Neural progenitor cell (in vitro differentiated cells): ENCODE measurements around the gene LAMB1. TPM values are rescaled to one million over a fixed set of nuclear protein-coding genes. Genes with fewer than 3 reads are reported as not detected.

Experiments
- DNase-seq: peaks from one replicate; pipeline ENCODE4 v3.0.0-alpha.2; 2016; ENCODE audit warnings: low spot score
- H2AFZ ChIP-seq: fragments of 200-600 bp; sonication (generic); replicated peaks from 2 replicates; pipeline ENCODE4 v1.6.1; 2016; ENCODE audit warnings: antibody characterized with exemption
- H3F3A ChIP-seq: fragments of 200-600 bp; sonication (generic); 2 replicates; pipeline ENCODE4 v1.6.1; 2016; ENCODE audit warnings: antibody characterized with exemption, low read depth
- H3K27ac ChIP-seq: fragments of 200-600 bp; sonication (generic); 2 replicates; pipeline ENCODE4 v1.5.1; 2016; ENCODE audit warnings: mild to moderate bottlenecking
- H3K27me3 ChIP-seq: fragments of 200-600 bp; sonication (generic); 2 replicates; pipeline ENCODE4 v1.6.1; 2016; ENCODE audit warnings: mild to moderate bottlenecking, moderate library complexity
- H3K36me3 ChIP-seq: fragments of 200-600 bp; sonication (generic); 2 replicates; pipeline ENCODE4 v1.5.1; 2016
- H3K4me1 ChIP-seq: fragments of 200-600 bp; sonication (generic); 2 replicates; pipeline ENCODE4 v1.6.1; 2016; ENCODE audit warnings: mixed run types
- H3K4me2 ChIP-seq: fragments of 200-600 bp; sonication (generic); 2 replicates; pipeline ENCODE4 v1.6.1; 2016
- H3K4me3 ChIP-seq: fragments of 200-600 bp; sonication (generic); 2 replicates; pipeline ENCODE4 v1.5.1; 2016
- H3K79me2 ChIP-seq: fragments of 200-600 bp; sonication (generic); 2 replicates; pipeline ENCODE4 v1.6.1; 2016; ENCODE audit warnings: low read depth
- H3K9ac ChIP-seq: fragments of 200-600 bp; sonication (generic); 2 replicates; pipeline ENCODE4 v1.6.1; 2016
- H3K9me3 ChIP-seq: fragments of 200-600 bp; sonication (generic); 2 replicates; pipeline ENCODE4 v1.5.1; 2016; ENCODE audit warnings: low read depth
- H4K20me1 ChIP-seq: fragments of 200-600 bp; sonication (generic); 2 replicates; pipeline ENCODE4 v1.6.1; 2016; ENCODE audit warnings: low read depth
- H3K27ac Mint-ChIP-seq: 3 replicates; pipeline ENCODE4 v1.8.0; 2021; ENCODE audit warnings: mixed read lengths
- H3K27me3 Mint-ChIP-seq: 2 replicates; pipeline ENCODE4 v1.8.0; 2022; ENCODE audit warnings: low read depth, mild to moderate bottlenecking, inconsistent platforms, moderate library complexity, mixed read lengths; ENCODE audit not compliant: insufficient read depth
- H3K36me3 Mint-ChIP-seq: 3 replicates; pipeline ENCODE4 v1.8.0; 2021; ENCODE audit warnings: mixed read lengths
- H3K4me1 Mint-ChIP-seq: 3 replicates; pipeline ENCODE4 v1.8.0; 2021; ENCODE audit warnings: mixed read lengths
- H3K4me3 Mint-ChIP-seq: 3 replicates; pipeline ENCODE4 v1.8.0; 2021; ENCODE audit warnings: mild to moderate bottlenecking, moderate library complexity, mixed read lengths
- H3K9me3 Mint-ChIP-seq: 3 replicates; pipeline ENCODE4 v1.8.0; 2020; ENCODE audit warnings: mixed read lengths
- EZH2 ChIP-seq: fragments of 200-600 bp; sonication (generic); IDR thresholded peaks from 2 replicates; pipeline ENCODE4 v1.6.1; 2017; ENCODE audit warnings: antibody characterized with exemption, mild to moderate bottlenecking, moderate library complexity
- EZH2phosphoT487 ChIP-seq: fragments of 200-600 bp; sonication (generic); IDR thresholded peaks from 2 replicates; pipeline ENCODE4 v1.6.1; 2017; ENCODE audit warnings: antibody characterized with exemption
- total RNA-seq: library from RNA; depleted of rRNA; stranded (reverse); fragments of >200 nt; gene quantifications from 2 replicates; pipeline ENCODE4 v1.2.3, GENCODE V29; 2015; ENCODE audit warnings: low replicate concordance
- TF ChIP-seq, protein P1 (sequence below): fragments of 200-600 bp; sonication (generic); IDR thresholded peaks from 2 replicates; pipeline ENCODE4 v1.5.1; 2017; ENCODE audit warnings: antibody characterized with exemption, mild to moderate bottlenecking

The LAMB1 gene
- total RNA-seq, 1 donor from 2014 or later, result 87.7 TPM

DNA sequence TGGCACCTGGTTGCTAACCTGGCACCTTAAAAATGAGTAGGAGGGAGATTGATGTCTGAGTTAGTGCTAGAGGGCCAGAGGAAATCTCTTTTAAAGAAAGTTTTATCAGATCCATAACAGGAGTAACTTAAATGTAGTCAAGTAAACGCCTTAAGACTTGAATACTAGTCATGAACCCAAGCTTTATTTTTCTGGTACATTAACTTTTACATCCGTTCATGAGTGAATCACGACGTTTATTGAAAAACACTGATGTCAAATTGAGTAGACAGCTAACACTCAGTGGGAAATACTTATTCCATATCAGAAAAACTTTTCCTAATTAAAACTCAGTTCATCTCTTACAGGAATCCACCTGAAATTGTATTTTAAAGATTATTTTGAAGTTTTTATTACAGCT lies 6.9 kb upstream of the LAMB1 start:
- H3K36me3 Mint-ChIP-seq, result no peaks in the 10 kb centered on the region
- no peak overlapping the region for H3K4me3 Mint-ChIP-seq
- Histone ChIP-seq H3K4me3 (no peak overlapping the region), H3K4me1 (no peaks in the 10 kb centered on the region), H3F3A (peaks cover 1% of the 10 kb centered on the region), H4K20me1 (no peaks in the 10 kb centered on the region), H3K9me3 (no peaks in the 10 kb centered on the region), H3K27me3 (peaks cover 36% of the 10 kb centered on the region), H3K27ac (no peak overlapping the region), H2AFZ (no peak overlapping the region), H3K4me2 (no peak overlapping the region), H3K36me3 (no peaks in the 10 kb centered on the region), H3K79me2 (no peaks in the 10 kb centered on the region), H3K9ac (no peak overlapping the region)
- DNase-seq, result no peak
- H3K4me1 Mint-ChIP-seq, result peaks cover 7% of the 10 kb centered on the region
- H3K9me3 Mint-ChIP-seq, result no peaks in the 10 kb centered on the region
- no peak overlapping the region for H3K27ac Mint-ChIP-seq
- peaks cover 11% of the 10 kb centered on the region for H3K27me3 Mint-ChIP-seq
- TF ChIP-seq, protein P1, sequence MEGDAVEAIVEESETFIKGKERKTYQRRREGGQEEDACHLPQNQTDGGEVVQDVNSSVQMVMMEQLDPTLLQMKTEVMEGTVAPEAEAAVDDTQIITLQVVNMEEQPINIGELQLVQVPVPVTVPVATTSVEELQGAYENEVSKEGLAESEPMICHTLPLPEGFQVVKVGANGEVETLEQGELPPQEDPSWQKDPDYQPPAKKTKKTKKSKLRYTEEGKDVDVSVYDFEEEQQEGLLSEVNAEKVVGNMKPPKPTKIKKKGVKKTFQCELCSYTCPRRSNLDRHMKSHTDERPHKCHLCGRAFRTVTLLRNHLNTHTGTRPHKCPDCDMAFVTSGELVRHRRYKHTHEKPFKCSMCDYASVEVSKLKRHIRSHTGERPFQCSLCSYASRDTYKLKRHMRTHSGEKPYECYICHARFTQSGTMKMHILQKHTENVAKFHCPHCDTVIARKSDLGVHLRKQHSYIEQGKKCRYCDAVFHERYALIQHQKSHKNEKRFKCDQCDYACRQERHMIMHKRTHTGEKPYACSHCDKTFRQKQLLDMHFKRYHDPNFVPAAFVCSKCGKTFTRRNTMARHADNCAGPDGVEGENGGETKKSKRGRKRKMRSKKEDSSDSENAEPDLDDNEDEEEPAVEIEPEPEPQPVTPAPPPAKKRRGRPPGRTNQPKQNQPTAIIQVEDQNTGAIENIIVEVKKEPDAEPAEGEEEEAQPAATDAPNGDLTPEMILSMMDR, result no peak
- no peak for TF ChIP-seq EZH2
- TF ChIP-seq EZH2phosphoT487, result no peak

DNA sequence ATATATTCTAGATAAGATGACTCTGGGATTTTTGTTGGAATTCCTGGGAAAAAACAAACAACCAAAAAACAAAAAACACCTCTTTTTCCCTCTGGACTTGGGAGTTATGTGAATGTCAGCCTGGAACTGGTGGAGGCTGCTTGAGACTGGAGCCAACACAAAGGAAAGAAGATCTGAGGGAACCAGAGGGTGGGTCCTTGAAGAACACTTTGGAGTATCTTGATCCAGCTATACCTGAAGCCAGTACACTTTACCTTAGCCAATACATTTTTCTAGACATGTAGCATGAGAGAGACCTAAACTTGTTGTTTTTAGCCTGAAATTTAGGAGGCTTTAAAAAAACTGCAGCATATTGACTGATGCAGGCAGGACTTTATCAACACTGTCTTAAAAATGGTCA lies 5.9 kb upstream of the LAMB1 start:
- Mint-ChIP-seq H3K4me1 (peaks cover 14% of the 10 kb centered on the region), H3K27ac (no peak overlapping the region), H3K36me3 (no peaks in the 10 kb centered on the region), H3K9me3 (no peaks in the 10 kb centered on the region), H3K27me3 (peaks cover 20% of the 10 kb centered on the region), H3K4me3 (no peak overlapping the region)
- DNase-seq, result no peak
- H3F3A ChIP-seq, result peaks cover 12% of the 10 kb centered on the region
- H4K20me1 ChIP-seq, result no peaks in the 10 kb centered on the region
- no peaks in the 10 kb centered on the region for H3K9me3 ChIP-seq
- H3K4me1 ChIP-seq, result peaks cover 5% of the 10 kb centered on the region
- peaks cover 46% of the 10 kb centered on the region for H3K27me3 ChIP-seq
- H3K4me2 ChIP-seq, result no peak overlapping the region
- no peaks in the 10 kb centered on the region for H3K36me3 ChIP-seq
- H3K79me2 ChIP-seq, result no peaks in the 10 kb centered on the region
- no peak overlapping the region for H3K9ac ChIP-seq
- H3K4me3 ChIP-seq, result no peak overlapping the region
- no peak overlapping the region for H3K27ac ChIP-seq
- TF ChIP-seq EZH2phosphoT487 (no peak), EZH2 (no peak)
- TF ChIP-seq, protein P1, result no peak
- no peak overlapping the region for H2AFZ ChIP-seq

DNA sequence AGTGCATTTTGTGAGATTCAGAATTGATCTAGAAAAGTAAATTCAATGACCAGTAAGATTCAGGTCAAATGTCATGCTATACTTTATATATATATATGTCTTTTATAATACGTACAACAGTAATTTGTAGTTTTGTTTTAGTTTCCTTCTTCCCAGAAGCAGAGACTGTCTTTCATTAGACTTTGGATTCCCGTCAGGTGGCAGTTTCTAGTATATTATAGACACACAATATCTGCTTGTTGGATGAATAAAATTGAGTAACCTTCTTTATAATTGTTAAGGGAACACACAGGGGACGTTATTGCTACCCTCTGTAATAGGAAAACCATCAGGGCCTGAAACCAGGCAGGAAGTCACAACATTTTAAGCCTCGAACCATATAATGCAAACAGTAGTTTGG lies 5.3 kb upstream of the LAMB1 start:
- H3K27me3 ChIP-seq, result peaks cover 52% of the 10 kb centered on the region
- H3K4me2 ChIP-seq, result no peak overlapping the region
- no peaks in the 10 kb centered on the region for H3K9me3 Mint-ChIP-seq
- H3K9ac ChIP-seq, result no peak overlapping the region
- peaks cover 5% of the 10 kb centered on the region for H3K4me1 ChIP-seq
- no peak overlapping the region for H3K27ac Mint-ChIP-seq
- H2AFZ ChIP-seq, result no peak overlapping the region
- H3K79me2 ChIP-seq, result no peaks in the 10 kb centered on the region
- DNase-seq, result no peak
- H3K9me3 ChIP-seq, result no peaks in the 10 kb centered on the region
- no peak overlapping the region for H3K4me3 Mint-ChIP-seq
- no peaks in the 10 kb centered on the region for H3K36me3 Mint-ChIP-seq
- H3K36me3 ChIP-seq, result no peaks in the 10 kb centered on the region
- TF ChIP-seq EZH2, result no peak
- TF ChIP-seq EZH2phosphoT487, result no peak
- TF ChIP-seq, protein P1, result no peak
- H3K27me3 Mint-ChIP-seq, result peaks cover 25% of the 10 kb centered on the region
- H3K27ac ChIP-seq, result no peak overlapping the region
- H4K20me1 ChIP-seq, result no peaks in the 10 kb centered on the region
- H3F3A ChIP-seq, result peaks cover 17% of the 10 kb centered on the region
- peaks cover 14% of the 10 kb centered on the region for H3K4me1 Mint-ChIP-seq
- no peak overlapping the region for H3K4me3 ChIP-seq
